GM13976 (cell line): ENCODE measurements around the gene C1QTNF5.

Source experiments
- DNase-seq: peaks from one replicate; pipeline ENCODE4 v3.0.0; 2012; ENCODE audit warnings: low spot score
- in situ Hi-C: fragments of 300-500 bp; cut with MboI; formaldehyde crosslinking; loops from one replicate; pipeline ENCODE4 v1.12.0; 2022; ENCODE audit warnings: low sequenced_read_pairs, mixed read lengths, inconsistent platforms; ENCODE audit not compliant: unreplicated experiment
- TF ChIP-seq, protein P1 (sequence below): IDR thresholded peaks from 2 replicates; pipeline ENCODE4 v1.5.1; 2012; ENCODE audit warnings: borderline replicate concordance, mild to moderate bottlenecking; ENCODE audit not compliant: insufficient read depth; ENCODE audit errors: extremely low read depth, missing control alignments, control extremely low read depth

The C1QTNF5 gene

GRCh38 chr11:119305556-119306372, 34.9 kb downstream of the C1QTNF5 start:
- TF ChIP-seq, protein P1, sequence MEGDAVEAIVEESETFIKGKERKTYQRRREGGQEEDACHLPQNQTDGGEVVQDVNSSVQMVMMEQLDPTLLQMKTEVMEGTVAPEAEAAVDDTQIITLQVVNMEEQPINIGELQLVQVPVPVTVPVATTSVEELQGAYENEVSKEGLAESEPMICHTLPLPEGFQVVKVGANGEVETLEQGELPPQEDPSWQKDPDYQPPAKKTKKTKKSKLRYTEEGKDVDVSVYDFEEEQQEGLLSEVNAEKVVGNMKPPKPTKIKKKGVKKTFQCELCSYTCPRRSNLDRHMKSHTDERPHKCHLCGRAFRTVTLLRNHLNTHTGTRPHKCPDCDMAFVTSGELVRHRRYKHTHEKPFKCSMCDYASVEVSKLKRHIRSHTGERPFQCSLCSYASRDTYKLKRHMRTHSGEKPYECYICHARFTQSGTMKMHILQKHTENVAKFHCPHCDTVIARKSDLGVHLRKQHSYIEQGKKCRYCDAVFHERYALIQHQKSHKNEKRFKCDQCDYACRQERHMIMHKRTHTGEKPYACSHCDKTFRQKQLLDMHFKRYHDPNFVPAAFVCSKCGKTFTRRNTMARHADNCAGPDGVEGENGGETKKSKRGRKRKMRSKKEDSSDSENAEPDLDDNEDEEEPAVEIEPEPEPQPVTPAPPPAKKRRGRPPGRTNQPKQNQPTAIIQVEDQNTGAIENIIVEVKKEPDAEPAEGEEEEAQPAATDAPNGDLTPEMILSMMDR = no peak
- in situ Hi-C loops = no loop called here
- DNase-seq = no peak

DNA sequence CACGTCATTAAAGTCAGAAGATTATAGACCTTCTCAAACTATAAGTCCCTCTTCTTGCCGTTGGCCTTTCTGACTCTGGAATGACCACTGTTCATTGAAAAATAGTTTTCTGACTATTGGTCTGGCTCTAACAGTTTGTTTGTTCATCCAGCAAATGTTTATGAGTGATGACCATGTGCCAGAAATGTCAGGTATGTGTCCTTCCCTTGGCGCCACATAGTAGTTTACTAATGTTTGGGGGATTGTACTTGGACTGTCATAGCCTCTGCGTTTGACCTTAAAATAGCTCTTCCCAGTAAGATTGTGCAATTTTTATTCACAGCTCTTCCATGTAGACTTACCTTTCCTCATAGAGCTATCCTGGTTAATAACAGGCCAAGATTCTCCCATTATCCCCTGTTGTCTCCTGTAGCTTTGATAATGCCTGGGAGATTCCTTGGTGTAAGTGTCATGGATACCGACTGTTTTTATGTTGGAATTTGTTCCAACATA, 37.4 kb downstream of the C1QTNF5 start:
- TF ChIP-seq, protein P1 = no peak
- in situ Hi-C loops = no loop called here
- no peak for DNase-seq

DNA sequence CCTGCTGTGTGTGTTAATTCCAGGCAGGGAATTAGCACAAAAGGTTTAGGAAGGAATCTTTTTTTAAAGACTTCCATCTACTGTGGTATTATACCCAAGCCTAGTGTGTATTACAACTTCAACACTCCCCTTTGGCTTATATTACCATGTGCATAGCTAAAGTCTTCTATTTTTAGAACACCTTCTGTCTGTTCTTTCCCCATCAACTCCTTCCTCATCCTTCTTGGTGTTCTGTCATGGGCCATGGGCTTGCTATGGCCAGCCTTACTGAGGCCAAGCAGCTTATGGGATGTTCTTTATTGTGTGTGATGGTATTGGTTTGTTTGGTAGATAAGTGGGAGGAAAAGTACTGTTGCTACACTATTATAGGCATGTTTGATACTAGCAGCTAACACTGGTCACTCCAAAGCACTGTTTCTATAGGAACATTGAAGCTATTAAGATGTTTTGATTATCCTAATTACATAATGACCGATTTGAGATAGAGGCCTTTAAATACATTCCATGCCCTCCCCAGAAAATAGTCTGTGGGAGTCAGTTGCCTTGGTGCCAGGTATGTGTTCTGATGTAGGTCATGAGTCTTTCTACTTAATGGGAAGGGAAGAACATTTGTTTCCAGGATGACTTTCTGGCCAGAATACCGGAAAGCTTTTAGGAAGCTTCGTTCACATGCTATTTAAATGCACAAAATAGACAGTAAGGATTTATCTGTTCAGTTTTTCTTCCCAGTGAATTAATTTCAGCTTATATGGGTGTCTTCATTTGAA, 40.3 kb downstream of the C1QTNF5 start:
- TF ChIP-seq, protein P1 = no peak
- in situ Hi-C loops = no loop called here
- DNase-seq = no peak

DNA sequence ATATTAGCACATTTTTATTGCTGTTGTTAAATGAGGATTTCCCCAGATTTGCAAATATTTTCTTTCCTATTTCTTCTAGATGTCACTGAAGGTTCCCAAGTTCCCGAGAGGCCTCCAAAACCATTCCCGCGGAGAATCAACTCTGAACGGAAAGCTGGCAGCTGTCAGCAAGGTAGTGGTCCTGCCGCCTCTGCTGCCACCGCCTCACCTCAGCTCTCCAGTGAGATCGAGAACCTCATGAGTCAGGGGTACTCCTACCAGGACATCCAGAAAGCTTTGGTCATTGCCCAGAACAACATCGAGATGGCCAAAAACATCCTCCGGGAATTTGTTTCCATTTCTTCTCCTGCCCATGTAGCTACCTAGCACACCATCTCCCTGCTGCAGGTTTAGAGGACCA, 41.3 kb downstream of the C1QTNF5 start:
- DNase-seq = no peak
- in situ Hi-C loops = no loop called here
- TF ChIP-seq, protein P1 = no peak

DNA sequence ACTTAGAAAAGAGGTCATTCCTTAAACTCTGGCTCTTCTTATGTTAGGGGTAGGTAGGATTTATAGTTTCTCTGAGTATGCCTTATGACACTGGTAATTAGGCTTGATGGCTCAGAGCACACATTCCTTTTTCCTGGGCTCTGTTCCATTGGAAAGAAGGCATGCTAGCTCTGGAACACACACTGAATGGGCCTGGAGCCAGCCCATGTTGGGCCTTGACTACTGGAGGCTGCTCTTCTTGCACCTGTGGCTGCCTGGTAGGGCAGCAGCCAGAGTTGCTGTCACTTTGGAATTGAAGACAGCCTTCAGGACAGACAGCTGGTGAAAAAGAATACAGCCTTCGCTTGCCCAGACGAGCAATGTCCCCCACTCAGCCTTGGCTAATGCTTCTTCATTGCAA, 42.0 kb downstream of the C1QTNF5 start:
- TF ChIP-seq, protein P1 = no peak
- in situ Hi-C loops = no loop called here
- DNase-seq = no peak

GRCh38 chr11:119297938-119298337, 42.7 kb downstream of the C1QTNF5 start:
- TF ChIP-seq, protein P1 = no peak
- DNase-seq = no peak
- in situ Hi-C loops = no loop called here
